Dedifferentiated amniotic fluid mesenchymal stem cell (primary cell): Measurements from ENCODE around the gene PARS2.

ENCODE experiments used
- DNase-seq: peaks from one replicate; pipeline ENCODE4 v3.0.0-alpha.2; 2016; ENCODE audit errors: extremely low spot score

The PARS2 gene

GRCh38 chr1:54736685-54737084, 27.6 kb downstream of the PARS2 start:
- no peak for DNase-seq

GRCh38 chr1:54728027-54728426, 36.3 kb downstream of the PARS2 start:
- no peak for DNase-seq

GRCh38 chr1:54724771-54725170, 39.6 kb downstream of the PARS2 start:
- no peak for DNase-seq

GRCh38 chr1:54723985-54724384, 40.3 kb downstream of the PARS2 start:
- DNase-seq, result no peak

GRCh38 chr1:54721719-54722118, 42.6 kb downstream of the PARS2 start:
- no peak for DNase-seq

- DNase-seq, result peak; percentile 46
Observed at GRCh38 chr1:54716299-54717047, 47.9 kb downstream of the PARS2 start.

GRCh38 chr1:54715493-54716298, 48.6 kb downstream of the PARS2 start, which contains the start of gene TTC4:
Gene TTC4 (plus strand): TSS chr1:54715861. CDS start chr1:54715909, 48 bp downstream.
- DNase-seq, result peak; percentile 72

- no peak for DNase-seq
Observed at GRCh38 chr1:54714881-54715492, 49.3 kb downstream of the PARS2 start.

- DNase-seq, result no peak
Observed at GRCh38 chr1:54711536-54711935, 52.8 kb downstream of the PARS2 start.

- no peak for DNase-seq
Observed at GRCh38 chr1:54710841-54711240, 53.5 kb downstream of the PARS2 start.

- no peak for DNase-seq
Observed at GRCh38 chr1:54710434-54710833, 53.9 kb downstream of the PARS2 start.

GRCh38 chr1:54709547-54710292, 54.6 kb downstream of the PARS2 start:
- no peak for DNase-seq

- DNase-seq, result no peak
Observed at GRCh38 chr1:54708385-54708784, 55.9 kb downstream of the PARS2 start.
